ENCODE results near the gene RPS15.

RPS15 gene

DNA sequence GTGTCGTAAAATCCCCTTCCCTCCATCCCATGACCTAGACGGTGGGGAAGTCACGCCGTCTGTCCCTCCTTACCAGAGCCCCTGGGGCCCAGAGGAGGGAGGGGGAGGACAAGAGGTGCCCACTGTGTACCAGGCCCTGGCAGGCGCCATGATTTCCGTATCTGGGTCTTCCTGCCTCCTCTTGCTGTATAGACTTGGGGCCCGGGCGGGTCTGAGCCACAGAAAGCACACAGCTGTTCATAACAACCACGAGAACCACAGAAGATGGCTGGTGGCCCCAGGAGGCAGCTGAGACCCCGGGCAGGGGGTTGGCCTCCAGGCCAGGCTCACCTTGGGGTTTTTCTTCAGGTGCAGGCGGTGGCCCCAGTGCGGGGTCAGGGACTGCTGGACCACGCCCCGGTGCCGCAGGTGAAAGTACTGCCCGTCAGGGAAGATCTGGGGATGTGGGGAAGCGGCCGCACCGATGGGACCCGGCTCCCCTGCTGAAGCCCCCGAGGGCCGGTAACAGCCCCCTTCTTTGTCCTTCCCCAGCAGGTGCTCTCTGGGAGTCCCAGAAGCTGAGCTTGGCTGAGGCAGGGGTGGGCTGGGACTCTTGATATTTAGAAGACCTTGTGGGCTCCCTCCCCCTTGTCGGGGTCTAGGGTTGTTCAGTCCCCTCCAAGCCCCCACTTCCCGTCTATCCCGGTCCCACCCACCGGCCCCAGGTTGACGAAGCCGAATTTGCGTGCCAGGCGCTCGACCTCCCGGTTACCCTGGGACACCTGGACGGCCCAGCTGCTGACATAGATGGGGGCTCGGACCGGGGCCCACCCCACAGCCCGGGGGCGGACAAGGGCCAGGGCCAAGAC, 51.5 kb downstream of the RPS15 start:
- no peak for DNase-seq
